ENCODE measurements around the gene FHL2. TPM values are rescaled to one million over a fixed set of nuclear protein-coding genes. Genes with fewer than 3 reads are reported as not detected.
A peak's percentile ranks its signal among the peaks of the same experiment; 100 is the strongest.

The FHL2 gene
- total and polyA plus RNA-seq, 12 donors: 437 to 2,354 (median 1,410) TPM

GRCh38 chr2:105416156-105416555 is 17.3 kb upstream of the FHL2 start:
- Histone ChIP-seq H3K9me3 (peaks cover 0 to 9% (median 0%) of the 10 kb centered on the region in 11 donors), H3K4me3 (no peak overlapping the region), H3K27me3 (no peaks in the 10 kb centered on the region), H3K36me3 (peaks cover 0 to 8% (median 0%) of the 10 kb centered on the region in 9 donors), H3K4me1 (peaks cover 0 to 82% (median 15%) of the 10 kb centered on the region in 9 donors), H3K27ac (peak overlapping the region in 5 of 10 donors; percentile 33 to 80 (median 76))
- ATAC-seq (no peak), DNase-seq (no peak)
- WGBS, 2 donors: 45 to 64% methylated on average over 3 of the region's 3 CpGs
- intact Hi-C loops (cut with DNase I): no loop called here
- TF ChIP-seq CTCF (IDR thresholded peaks at IDR 0.05): no peak

- Histone ChIP-seq H3K27ac (peak overlapping the region in 9 of 10 donors; percentile 19 to 87 (median 53)), H3K4me3 (no peak overlapping the region), H3K4me1 (peaks cover 6 to 82% (median 26%) of the 10 kb centered on the region in 9 donors), H3K27me3 (no peaks in the 10 kb centered on the region), H3K36me3 (peaks cover 0 to 5% (median 0%) of the 10 kb centered on the region in 9 donors), H3K9me3 (peaks cover 0 to 9% (median 0%) of the 10 kb centered on the region in 11 donors)
- 37 to 40% methylated on average over 4 of the region's 4 CpGs for WGBS, 2 donors
- DNase-seq (no peak), ATAC-seq (peak in 2 of 8 donors; percentile 27 to 35)
- TF ChIP-seq CTCF (IDR thresholded peaks at IDR 0.05): no peak
- intact Hi-C loops (cut with DNase I): no loop called here
Observed at GRCh38 chr2:105415007-105415406, 16.2 kb upstream of the FHL2 start.

GRCh38 chr2:105413206-105413605 is 14.4 kb upstream of the FHL2 start:
- intact Hi-C loops (cut with DNase I): no loop called here
- 49 to 62% methylated on average over 5 of the region's 5 CpGs for WGBS, 2 donors
- peak overlapping the region in 8 of 10 donors; percentile 14 to 87 (median 62) for H3K27ac ChIP-seq
- no peaks in the 10 kb centered on the region for H3K27me3 ChIP-seq
- no peak for TF ChIP-seq CTCF (IDR thresholded peaks at IDR 0.05)
- H3K4me3 ChIP-seq: no peak overlapping the region
- H3K36me3 ChIP-seq: no peaks in the 10 kb centered on the region
- ATAC-seq (no peak), DNase-seq (no peak)
- no peaks in the 10 kb centered on the region for H3K9me3 ChIP-seq
- H3K4me1 ChIP-seq: peaks cover 15 to 84% (median 34%) of the 10 kb centered on the region in 9 donors

GRCh38 chr2:105412584-105412983 is 13.7 kb upstream of the FHL2 start:
- DNase-seq (no peak), ATAC-seq (peak in 4 of 8 donors; percentile 1 to 23 (median 20))
- H3K4me3 ChIP-seq: no peak overlapping the region
- H3K36me3 ChIP-seq: no peaks in the 10 kb centered on the region
- peak overlapping the region in 8 of 10 donors; percentile 14 to 87 (median 62) for H3K27ac ChIP-seq
- H3K9me3 ChIP-seq: no peaks in the 10 kb centered on the region
- TF ChIP-seq CTCF (IDR thresholded peaks at IDR 0.05): no peak
- intact Hi-C loops (cut with DNase I): no loop called here
- WGBS, 2 donors: 49 to 63% methylated on average over 11 of the region's 11 CpGs
- no peaks in the 10 kb centered on the region for H3K27me3 ChIP-seq
- H3K4me1 ChIP-seq: peaks cover 15 to 84% (median 36%) of the 10 kb centered on the region in 9 donors

Measured in heart right ventricle (tissue), 16 donors.